Caco-2 (cell line): ENCODE measurements around the gene NAAA. TPM values are rescaled to one million over a fixed set of nuclear protein-coding genes. Genes with fewer than 3 reads are reported as not detected.

Source experiments
- BruUV-seq: library from RNA; stranded (reverse); fragments of 400-500 nt; replicated peaks from 2 replicates; lab custom pipeline; 2021; lab: Mats Ljungman, UMichigan
- CTCF ChIA-PET: fragments of 300-600 bp; sonication (Branson Sonifier 250); formaldehyde crosslinking; loops from one replicate; lab custom pipeline; 2022; ENCODE audit warnings: antibody characterized with exemption; lab: Charles Lee
- POLR2A ChIA-PET: fragments of 300-600 bp; sonication (Branson Sonifier 250); formaldehyde crosslinking; loops from one replicate; lab custom pipeline; 2022; ENCODE audit warnings: antibody characterized with exemption; lab: Charles Lee
- DNase-seq, 2 experiments: peaks; one replicate each; pipeline versions ENCODE4 v3.0.0 to v3.0.0-alpha.2; 2020 to 2022
- H3K27me3 ChIP-seq: replicated peaks from 2 replicates; pipeline ENCODE4 v1.6.0; 2011; ENCODE audit warnings: low read length; ENCODE audit not compliant: control insufficient read depth, insufficient read depth
- H3K36me3 ChIP-seq: 2 replicates; pipeline ENCODE4 v1.5.1; 2011; ENCODE audit warnings: low read length; ENCODE audit not compliant: control insufficient read depth, insufficient read depth
- H3K4me1 ChIP-seq: fragments of 250-450 bp; sonication (Bioruptor Pico); 2 replicates; pipeline ENCODE4 v1.5.1; 2020; ENCODE audit warnings: mild to moderate bottlenecking
- H3K4me3 ChIP-seq: 2 replicates; pipeline ENCODE4 v1.5.1; 2011; ENCODE audit warnings: low read depth, mild to moderate bottlenecking, control low read depth, low read length
- H3K9me3 ChIP-seq: fragments of 250-450 bp; sonication (Bioruptor Pico); 2 replicates; pipeline ENCODE4 v1.5.1; 2020; ENCODE audit warnings: mild to moderate bottlenecking, moderate library complexity
- H3K27ac Mint-ChIP-seq: one replicate; pipeline ENCODE4 v1.8.0; 2022; ENCODE audit warnings: mixed read lengths; ENCODE audit not compliant: unreplicated experiment
- H3K27me3 Mint-ChIP-seq: one replicate; pipeline ENCODE4 v1.8.0; 2022; ENCODE audit warnings: mixed read lengths; ENCODE audit not compliant: insufficient read depth, unreplicated experiment
- H3K36me3 Mint-ChIP-seq: one replicate; pipeline ENCODE4 v1.8.0; 2022; ENCODE audit warnings: mild to moderate bottlenecking, mixed read lengths; ENCODE audit not compliant: insufficient read depth, unreplicated experiment
- H3K4me1 Mint-ChIP-seq: one replicate; pipeline ENCODE4 v1.8.0; 2022; ENCODE audit warnings: low read depth, mixed read lengths; ENCODE audit not compliant: unreplicated experiment
- H3K4me3 Mint-ChIP-seq: one replicate; pipeline ENCODE4 v1.8.0; 2022; ENCODE audit warnings: mild to moderate bottlenecking, moderate library complexity, mixed read lengths; ENCODE audit not compliant: unreplicated experiment
- H3K9me3 Mint-ChIP-seq: one replicate; pipeline ENCODE4 v1.8.0; 2022; ENCODE audit warnings: mixed read lengths; ENCODE audit not compliant: unreplicated experiment
- CTCF ChIP-seq, 2 experiments: fragments of 200-600 bp in 1 of 2; IDR thresholded peaks; 1 replicate in 1 of 2; 2 replicates in 1 of 2; pipeline versions ENCODE4 v1.5.1 to v1.8.0; 2011 to 2022; ENCODE audit warnings: antibody characterized with exemption in 1 of 2, control low read depth in 1 of 2, inconsistent platforms in 1 of 2, low read depth in 1 of 2, low read length in 1 of 2, mild to moderate bottlenecking in 1 of 2, moderate library complexity in 1 of 2; ENCODE audit not compliant: insufficient read depth in 1 of 2, severe bottlenecking in 1 of 2, unreplicated experiment in 1 of 2
- intact Hi-C: fragments of 100-400 bp; cut with micrococcal nuclease; formaldehyde crosslinking; loops from one replicate; pipeline ENCODE4 v1.10.0; 2022; ENCODE audit not compliant: unreplicated experiment
- total RNA-seq: library from RNA; stranded (reverse); gene quantifications from 2 replicates; pipeline ENCODE4 v1.2.3, GENCODE V29; 2022

Gene NAAA
- total RNA-seq, 1 experiment from 2014 or later, result 11.8 TPM

GRCh38 chr4:75920327-75920726, 20.5 kb downstream of the NAAA start:
- Histone ChIP-seq H3K9me3 (no peaks in the 10 kb centered on the region), H3K4me3 (no peak overlapping the region), H3K27me3 (no peaks in the 10 kb centered on the region), H3K36me3 (no peaks in the 10 kb centered on the region), H3K4me1 (peaks cover 19% of the 10 kb centered on the region)
- Mint-ChIP-seq H3K9me3 (no peaks in the 10 kb centered on the region), H3K4me3 (no peak overlapping the region), H3K4me1 (peaks cover 17% of the 10 kb centered on the region), H3K36me3 (no peaks in the 10 kb centered on the region), H3K27ac (no peak overlapping the region), H3K27me3 (no peaks in the 10 kb centered on the region)
- intact Hi-C loops, result no loop called here
- BruUV-seq, result no TSS peak
- ChIA-PET POLR2A (no interaction called here), CTCF (no interaction called here)
- TF ChIP-seq CTCF (IDR thresholded peaks at IDR 0.05; ENCODE audit: insufficient read depth in 1 of 2, low read depth in 1 of 2, low read length in 1 of 2, severe bottlenecking in 1 of 2, unreplicated experiment in 1 of 2), result no peak
- DNase-seq, result no peak

- CTCF ChIA-PET, result no interaction called here
- peaks cover 16% of the 10 kb centered on the region for H3K4me1 ChIP-seq
- no peak for TF ChIP-seq CTCF (IDR thresholded peaks at IDR 0.05; ENCODE audit: insufficient read depth in 1 of 2, low read depth in 1 of 2, low read length in 1 of 2, severe bottlenecking in 1 of 2, unreplicated experiment in 1 of 2)
Measured at GRCh38 chr4:75919920-75920319, 20.9 kb downstream of the NAAA start.

GRCh38 chr4:75916091-75916661, 24.6 kb downstream of the NAAA start:
- H3K4me1 Mint-ChIP-seq, result no peaks in the 10 kb centered on the region
- H3K27ac Mint-ChIP-seq, result no peak overlapping the region
- Histone ChIP-seq H3K9me3 (no peaks in the 10 kb centered on the region), H3K4me3 (no peak overlapping the region), H3K4me1 (peaks cover 16% of the 10 kb centered on the region), H3K27me3 (no peaks in the 10 kb centered on the region), H3K36me3 (no peaks in the 10 kb centered on the region)
- intact Hi-C loops, result loop anchor here (1.0 to 2.0 kb wide), 3 partner anchors 25 to 151 kb away; partner anchors contain the start of genes NAAA and SDAD1
- no peaks in the 10 kb centered on the region for H3K36me3 Mint-ChIP-seq
- CTCF ChIA-PET, result interaction anchor here (0.6 to 1.7 kb wide), 10 partner anchors 12 to 209 kb away, joined by 3 to 24 read pairs (median 4); partner anchors contain the start of gene NAAA
- no TSS peak for BruUV-seq
- H3K27me3 Mint-ChIP-seq, result no peaks in the 10 kb centered on the region
- peak in 1 of 2 experiments; percentile 48 for DNase-seq
- H3K9me3 Mint-ChIP-seq, result peaks cover 2% of the 10 kb centered on the region
- POLR2A ChIA-PET, result no interaction called here
- no peak overlapping the region for H3K4me3 Mint-ChIP-seq
- peak; percentile 71 to 79 for TF ChIP-seq CTCF (IDR thresholded peaks at IDR 0.05; ENCODE audit: insufficient read depth in 1 of 2, low read depth in 1 of 2, low read length in 1 of 2, severe bottlenecking in 1 of 2, unreplicated experiment in 1 of 2)

More at GRCh38 chr4:75919920-75920319, 20.9 kb downstream of the NAAA start:
- BruUV-seq, result no TSS peak
- H3K9me3 Mint-ChIP-seq, result no peaks in the 10 kb centered on the region
- Histone ChIP-seq H3K27me3 (no peaks in the 10 kb centered on the region), H3K36me3 (no peaks in the 10 kb centered on the region), H3K4me3 (no peak overlapping the region), H3K9me3 (no peaks in the 10 kb centered on the region)
- no peak overlapping the region for H3K4me3 Mint-ChIP-seq
- peaks cover 13% of the 10 kb centered on the region for H3K4me1 Mint-ChIP-seq
- peak; percentile 19 to 49 for DNase-seq
- H3K27me3 Mint-ChIP-seq, result no peaks in the 10 kb centered on the region
- no peak overlapping the region for H3K27ac Mint-ChIP-seq
- intact Hi-C loops, result no loop called here
- H3K36me3 Mint-ChIP-seq, result no peaks in the 10 kb centered on the region
- POLR2A ChIA-PET, result no interaction called here
